Measurements from ENCODE around the gene NXNL1. TPM values are rescaled to one million over a fixed set of nuclear protein-coding genes. Genes with fewer than 3 reads are reported as not detected.

NXNL1 gene
- total RNA-seq, 1 experiment from 2014 or later = not detected

- TF ChIP-seq ERG (CRISPR knock-in tag; IDR thresholded peaks at IDR 0.05) (no peak), HMGXB4 (CRISPR knock-in tag; IDR thresholded peaks at IDR 0.05) (0 out of 2 replicates have a peak, but pooled peaks have one; percentile 19)
These were observed 40.2 kb downstream of the NXNL1 start (continued) for GRCh38 chr19:17420475-17420924.

- ChIA-PET POLR2A (interaction anchor here (0.6 to 1.8 kb wide), 7 partner anchors 14 to 440 kb away, joined by 3 to 27 read pairs (median 3); partner anchors contain the start of genes BST2 and RPL18A), CTCF (interaction anchor here (0.7 to 2.7 kb wide), 26 partner anchors 9 to 355 kb away, joined by 3 to 17 read pairs (median 4); partner anchors contain the start of genes BST2, CCDC194, DDA1 and SLC27A1)
- Mint-ChIP-seq H3K4me3 (peak within 1 kb of the TSS; percentile 83), H3K27ac (peak within 1 kb of the TSS; percentile 99), H3K4me1 (peaks cover 41% of the 10 kb centered on the region), H3K36me3 (peaks cover 4% of the 10 kb centered on the region), H3K9me3 (no peaks in the 10 kb centered on the region), H3K27me3 (ENCODE audit: low read depth) (peaks cover 23% of the 10 kb centered on the region)
- TF ChIP-seq NR3C1 (CRISPR knock-in tag; conservative IDR thresholded peaks at IDR 0.05; ENCODE audit: low read depth) (0 out of 2 replicates have a peak, but pooled peaks have one; percentile 56), HMGXB4 (CRISPR knock-in tag; IDR thresholded peaks at IDR 0.05) (peak; percentile 20; the same call in 1 of the 2 replicates), ZNF121 (CRISPR knock-in tag; IDR thresholded peaks at IDR 0.05) (0 out of 2 replicates have a peak, but pooled peaks have one; percentile 31), ATF3 (CRISPR knock-in tag; conservative IDR thresholded peaks at IDR 0.05) (no peak), HMGA2 (CRISPR knock-in tag; IDR thresholded peaks at IDR 0.05) (no peak), MAX (CRISPR knock-in tag; IDR thresholded peaks at IDR 0.05) (peak; percentile 75), ETV6 (CRISPR knock-in tag; IDR thresholded peaks at IDR 0.05) (0 out of 2 replicates have a peak, but pooled peaks have one; percentile 58), NFYB (CRISPR knock-in tag; conservative IDR thresholded peaks at IDR 0.05; ENCODE audit: low read depth) (peak; percentile 75), SP1 (CRISPR knock-in tag; conservative IDR thresholded peaks at IDR 0.05) (peak; percentile 94), FOXK1 (CRISPR knock-in tag; IDR thresholded peaks at IDR 0.05) (peak; percentile 70; the same call in 1 of the 2 replicates), CREM (CRISPR knock-in tag; IDR thresholded peaks at IDR 0.05) (0 out of 2 replicates have a peak, but pooled peaks have one; percentile 27), TEAD1 (CRISPR knock-in tag; IDR thresholded peaks at IDR 0.05) (peak; percentile 59; the same call in 1 of the 2 replicates), ZSCAN18 (CRISPR knock-in tag; IDR thresholded peaks at IDR 0.05) (no peak), USF2 (CRISPR knock-in tag; IDR thresholded peaks at IDR 0.05) (peak; percentile 59), PREB (CRISPR knock-in tag; IDR thresholded peaks at IDR 0.05; ENCODE audit: borderline replicate concordance) (no peak), GABPB1 (CRISPR knock-in tag; IDR thresholded peaks at IDR 0.05) (peak; percentile 78), USF1 (CRISPR knock-in tag; IDR thresholded peaks at IDR 0.05) (peak; percentile 70; the same call in 1 of the 2 replicates)
- DNase-seq (ENCODE audit: low spot score) (peak; percentile 97), ATAC-seq (peak; percentile 87)
These were observed 40.9 kb downstream of the NXNL1 start, which contains the start of gene MVB12A for GRCh38 chr19:17419621-17420474. Gene MVB12A (plus strand): TSS chr19:17420047. CDS start chr19:17420136, 89 bp downstream.
